Measurements from ENCODE around the gene SPEM1. TPM values are rescaled to one million over a fixed set of nuclear protein-coding genes. Genes with fewer than 3 reads are reported as not detected.

Gene SPEM1
- total RNA-seq, 4 donors from 2014 or later = not detected

DNA sequence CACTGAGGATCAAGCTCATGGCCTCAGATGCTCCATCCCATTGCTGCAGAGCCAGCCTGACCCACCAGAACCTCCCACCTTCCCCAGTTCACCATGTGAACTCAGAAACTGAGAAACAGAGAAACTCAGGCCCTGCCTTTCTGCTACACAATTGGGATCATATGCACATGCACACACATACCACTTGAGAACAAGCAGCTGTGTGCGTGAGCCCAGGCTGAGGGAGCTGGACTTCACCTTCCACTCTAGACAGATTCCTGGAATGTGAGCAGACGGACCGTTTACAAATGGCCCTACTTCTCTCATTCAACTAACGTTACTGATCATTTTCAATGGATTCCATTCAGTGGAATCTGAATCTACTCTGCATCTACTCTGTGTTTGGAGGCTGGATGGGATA lies 3.6 kb downstream of the SPEM1 start:
- Histone ChIP-seq H3K9me3 (no peaks in the 10 kb centered on the region), H3K27ac (no peak overlapping the region), H3K4me1 (no peaks in the 10 kb centered on the region), H3K27me3 (peaks cover 16% of the 10 kb centered on the region), H3K4me3 (no peak overlapping the region), H3K36me3 (no peaks in the 10 kb centered on the region)
- no peak for TF ChIP-seq EP300 (IDR thresholded peaks at IDR 0.05)
- TF ChIP-seq POLR2A (IDR thresholded peaks at IDR 0.05) = no peak
- no peak for TF ChIP-seq POLR2AphosphoS5 (IDR thresholded peaks at IDR 0.05)
- TF ChIP-seq, protein P1, sequence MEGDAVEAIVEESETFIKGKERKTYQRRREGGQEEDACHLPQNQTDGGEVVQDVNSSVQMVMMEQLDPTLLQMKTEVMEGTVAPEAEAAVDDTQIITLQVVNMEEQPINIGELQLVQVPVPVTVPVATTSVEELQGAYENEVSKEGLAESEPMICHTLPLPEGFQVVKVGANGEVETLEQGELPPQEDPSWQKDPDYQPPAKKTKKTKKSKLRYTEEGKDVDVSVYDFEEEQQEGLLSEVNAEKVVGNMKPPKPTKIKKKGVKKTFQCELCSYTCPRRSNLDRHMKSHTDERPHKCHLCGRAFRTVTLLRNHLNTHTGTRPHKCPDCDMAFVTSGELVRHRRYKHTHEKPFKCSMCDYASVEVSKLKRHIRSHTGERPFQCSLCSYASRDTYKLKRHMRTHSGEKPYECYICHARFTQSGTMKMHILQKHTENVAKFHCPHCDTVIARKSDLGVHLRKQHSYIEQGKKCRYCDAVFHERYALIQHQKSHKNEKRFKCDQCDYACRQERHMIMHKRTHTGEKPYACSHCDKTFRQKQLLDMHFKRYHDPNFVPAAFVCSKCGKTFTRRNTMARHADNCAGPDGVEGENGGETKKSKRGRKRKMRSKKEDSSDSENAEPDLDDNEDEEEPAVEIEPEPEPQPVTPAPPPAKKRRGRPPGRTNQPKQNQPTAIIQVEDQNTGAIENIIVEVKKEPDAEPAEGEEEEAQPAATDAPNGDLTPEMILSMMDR (IDR thresholded peaks at IDR 0.05) = no peak
- ATAC-seq = no peak
- 30 to 36% methylated on average over 3 of the region's 4 CpGs for WGBS, 2 donors (ENCODE audit: low coverage in 1 of 2)

GRCh38 chr17:7425316-7425715 lies 5.2 kb downstream of the SPEM1 start, which contains the start of gene SPEM2:
Gene SPEM2 (plus strand): TSS chr17:7425616. CDS start chr17:7425689, 73 bp downstream.
- no peak within 1 kb of the TSS for H3K27ac ChIP-seq
- no peaks in the 10 kb centered on the region for H3K4me1 ChIP-seq
- no peak for ATAC-seq
- no peaks in the 10 kb centered on the region for H3K36me3 ChIP-seq
- WGBS, 2 donors (ENCODE audit: low coverage in 1 of 2) = 94 to 100% methylated on average over 1 to 3 of the region's 7 CpGs
- H3K4me3 ChIP-seq = no peak within 1 kb of the TSS
- TF ChIP-seq, protein P1 (IDR thresholded peaks at IDR 0.05) = no peak
- no peak for TF ChIP-seq EP300 (IDR thresholded peaks at IDR 0.05)
- no peak for TF ChIP-seq POLR2AphosphoS5 (IDR thresholded peaks at IDR 0.05)
- TF ChIP-seq POLR2A (IDR thresholded peaks at IDR 0.05) = no peak
- H3K27me3 ChIP-seq = peaks cover 8% of the 10 kb centered on the region
- no peaks in the 10 kb centered on the region for H3K9me3 ChIP-seq

DNA sequence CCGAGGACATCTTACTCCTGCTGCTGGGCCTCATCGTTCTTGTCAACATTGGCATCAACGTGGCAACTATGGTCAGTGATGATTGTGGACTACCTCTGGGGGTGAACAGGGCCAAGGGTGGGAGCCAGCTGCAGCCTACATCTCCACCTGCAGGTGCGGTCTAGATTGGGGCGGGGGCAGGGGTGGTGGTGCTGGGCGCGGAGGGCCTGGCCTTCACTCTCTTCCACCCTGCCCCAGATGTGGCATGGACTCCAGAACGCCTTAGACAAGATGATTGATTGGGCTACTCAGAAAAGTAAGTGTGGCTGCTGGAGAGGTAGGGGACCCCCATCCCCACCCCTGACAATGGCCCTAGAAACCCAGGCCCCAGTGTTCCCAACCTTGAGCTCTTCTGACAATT lies 5.6 kb downstream of the SPEM1 start:
- no peaks in the 10 kb centered on the region for H3K36me3 ChIP-seq

GRCh38 chr17:7426203-7426863 lies 6.2 kb downstream of the SPEM1 start:
- Histone ChIP-seq H3K4me3 (no peak overlapping the region), H3K27me3 (no peaks in the 10 kb centered on the region), H3K9me3 (no peaks in the 10 kb centered on the region), H3K4me1 (no peaks in the 10 kb centered on the region), H3K36me3 (no peaks in the 10 kb centered on the region), H3K27ac (no peak overlapping the region)
- ATAC-seq = no peak
- TF ChIP-seq POLR2A (IDR thresholded peaks at IDR 0.05) = no peak
- TF ChIP-seq, protein P1 (IDR thresholded peaks at IDR 0.05) = no peak
- no peak for TF ChIP-seq EP300 (IDR thresholded peaks at IDR 0.05)
- TF ChIP-seq POLR2AphosphoS5 (IDR thresholded peaks at IDR 0.05) = no peak
- WGBS, 2 donors (ENCODE audit: low coverage in 1 of 2) = 93 to 94% methylated on average over 16 to 17 of the region's 33 CpGs

More for the DNA sequence above, 5.6 kb downstream of the SPEM1 start:
- H3K27ac ChIP-seq = no peak overlapping the region
- no peak for ATAC-seq
- TF ChIP-seq POLR2A (IDR thresholded peaks at IDR 0.05) = no peak
- TF ChIP-seq, protein P1 (IDR thresholded peaks at IDR 0.05) = no peak
- TF ChIP-seq POLR2AphosphoS5 (IDR thresholded peaks at IDR 0.05) = no peak
- no peak for TF ChIP-seq EP300 (IDR thresholded peaks at IDR 0.05)
- 50% methylated on average over 2 of the region's 8 CpGs; no CpG with 5 or more reads in 1 of the 2 donors for WGBS, 2 donors (ENCODE audit: low coverage in 1 of 2)
- peaks cover 3% of the 10 kb centered on the region for H3K27me3 ChIP-seq
- H3K4me1 ChIP-seq = no peaks in the 10 kb centered on the region
- no peak overlapping the region for H3K4me3 ChIP-seq
- no peaks in the 10 kb centered on the region for H3K9me3 ChIP-seq

- Histone ChIP-seq H3K4me1 (no peaks in the 10 kb centered on the region), H3K9me3 (no peaks in the 10 kb centered on the region), H3K27me3 (peaks cover 2% of the 10 kb centered on the region), H3K4me3 (no peak overlapping the region), H3K36me3 (no peaks in the 10 kb centered on the region), H3K27ac (no peak overlapping the region)
- WGBS, 2 donors (ENCODE audit: low coverage in 1 of 2) = no CpG with 5 or more reads among the region's 29 CpGs
- TF ChIP-seq, protein P1 (IDR thresholded peaks at IDR 0.05) = no peak
- TF ChIP-seq EP300 (IDR thresholded peaks at IDR 0.05) (no peak), POLR2A (IDR thresholded peaks at IDR 0.05) (no peak), POLR2AphosphoS5 (IDR thresholded peaks at IDR 0.05) (no peak)
- no peak for ATAC-seq
These were observed 6.9 kb downstream of the SPEM1 start for GRCh38 chr17:7426896-7427489.

All from gastroesophageal sphincter (tissue), 4 donors.